Mammary epithelial cell (primary cell): ENCODE data around the gene LPP.

Experiments used
- EZH2 ChIP-seq: IDR thresholded peaks from 2 replicates; pipeline ENCODE4 v1.6.1; 2012; ENCODE audit warnings: low read length, inconsistent platforms, borderline replicate concordance
- TF ChIP-seq, protein P1 (sequence below), 2 donors: IDR thresholded peaks in 1 of 2; conservative IDR thresholded peaks in 1 of 2; 2 replicates each; pipeline ENCODE4 v1.5.1; 2011 to 2012; ENCODE audit warnings: inconsistent platforms in 2 of 2, low read length in 2 of 2, mild to moderate bottlenecking in 2 of 2, control low read depth in 1 of 2, low read depth in 1 of 2; ENCODE audit not compliant: insufficient read depth in 1 of 2; ENCODE audit errors: extremely low read depth in 1 of 2

DNA sequence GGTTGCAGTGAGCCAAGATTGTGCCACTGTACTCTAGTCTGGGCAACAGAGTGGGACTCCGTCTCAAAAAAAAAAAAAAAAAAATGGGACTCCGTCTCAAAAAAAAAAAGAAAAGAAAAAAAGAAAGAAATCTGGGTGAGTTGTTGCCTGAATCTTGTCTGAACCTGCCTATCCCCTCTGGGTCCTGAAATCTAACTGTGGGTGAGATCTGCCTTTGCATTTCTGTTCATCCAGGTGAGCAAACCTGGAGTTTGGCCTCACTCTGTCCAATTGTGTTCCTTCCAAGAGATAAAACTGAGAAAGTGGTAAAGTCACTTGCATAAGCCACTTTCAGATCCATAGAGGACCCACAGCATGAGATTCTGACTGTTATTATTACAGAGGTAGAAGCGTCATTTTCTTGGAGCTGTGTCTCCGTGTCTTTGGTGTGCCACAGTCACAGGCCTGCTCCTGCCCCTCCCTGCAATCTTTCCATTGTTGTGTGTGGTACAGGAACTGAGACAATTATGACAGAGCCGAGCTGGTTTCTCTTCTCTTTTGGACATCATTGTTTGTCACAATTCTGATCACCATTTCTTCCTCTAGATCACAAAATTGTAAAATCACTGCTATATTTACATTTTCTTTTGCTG lies 235.9 kb downstream of the LPP start:
- TF ChIP-seq, protein P1, sequence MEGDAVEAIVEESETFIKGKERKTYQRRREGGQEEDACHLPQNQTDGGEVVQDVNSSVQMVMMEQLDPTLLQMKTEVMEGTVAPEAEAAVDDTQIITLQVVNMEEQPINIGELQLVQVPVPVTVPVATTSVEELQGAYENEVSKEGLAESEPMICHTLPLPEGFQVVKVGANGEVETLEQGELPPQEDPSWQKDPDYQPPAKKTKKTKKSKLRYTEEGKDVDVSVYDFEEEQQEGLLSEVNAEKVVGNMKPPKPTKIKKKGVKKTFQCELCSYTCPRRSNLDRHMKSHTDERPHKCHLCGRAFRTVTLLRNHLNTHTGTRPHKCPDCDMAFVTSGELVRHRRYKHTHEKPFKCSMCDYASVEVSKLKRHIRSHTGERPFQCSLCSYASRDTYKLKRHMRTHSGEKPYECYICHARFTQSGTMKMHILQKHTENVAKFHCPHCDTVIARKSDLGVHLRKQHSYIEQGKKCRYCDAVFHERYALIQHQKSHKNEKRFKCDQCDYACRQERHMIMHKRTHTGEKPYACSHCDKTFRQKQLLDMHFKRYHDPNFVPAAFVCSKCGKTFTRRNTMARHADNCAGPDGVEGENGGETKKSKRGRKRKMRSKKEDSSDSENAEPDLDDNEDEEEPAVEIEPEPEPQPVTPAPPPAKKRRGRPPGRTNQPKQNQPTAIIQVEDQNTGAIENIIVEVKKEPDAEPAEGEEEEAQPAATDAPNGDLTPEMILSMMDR (conservative IDR thresholded peaks at IDR 0.05 in 1 of 2, IDR thresholded peaks at IDR 0.05 in 1 of 2; ENCODE audit: extremely low read depth in 1 of 2, insufficient read depth in 1 of 2, low read depth in 1 of 2, low read length in 2 of 2) = no peak
- TF ChIP-seq EZH2 = no peak
